ENCODE data around the gene SUN1. TPM values are rescaled to one million over a fixed set of nuclear protein-coding genes. Genes with fewer than 3 reads are reported as not detected.
A peak's percentile ranks its signal among the peaks of the same experiment; 100 is the strongest.
"Not testable (repeated sequence)": the region's sequence is repeated elsewhere in the genome, so short reads cannot be mapped to it uniquely, and the experiment has no call there.

Gene SUN1
- total RNA-seq, 1 experiment from 2014 or later: 89.0 TPM

DNA sequence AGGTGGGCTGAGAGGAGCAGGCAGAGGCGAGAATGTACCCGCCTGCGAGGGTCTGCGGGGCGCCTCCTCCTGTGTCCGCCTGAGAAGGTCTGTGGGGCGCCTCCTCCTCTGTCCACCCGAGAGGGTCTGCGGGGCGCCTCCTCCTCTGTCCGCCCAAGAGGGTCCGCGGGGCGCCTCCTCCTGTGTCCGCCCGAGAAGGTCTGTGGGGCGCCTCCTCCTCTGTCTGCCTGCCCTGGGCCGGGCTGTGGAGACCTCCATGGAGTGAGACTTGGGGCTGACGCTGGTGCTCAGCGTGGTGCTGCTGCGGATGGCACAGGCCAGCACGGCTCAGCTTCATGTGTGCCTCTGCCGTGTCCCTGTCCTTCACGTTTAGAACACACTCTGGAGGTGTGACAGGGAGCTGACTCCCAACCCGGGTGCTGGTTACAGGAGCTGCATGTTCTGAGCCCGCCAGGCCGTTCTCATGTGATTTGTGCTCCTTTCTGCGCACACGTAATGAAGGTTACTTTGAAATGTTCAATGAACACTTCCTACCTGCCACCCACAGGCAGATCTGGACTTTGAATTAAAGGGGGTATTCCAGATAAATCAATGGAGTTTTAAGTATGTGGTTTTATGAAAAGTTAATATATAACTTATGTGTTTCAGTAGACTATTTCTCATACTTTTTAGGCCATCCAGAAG, 23.6 kb downstream of the SUN1 start:
- DNase-seq (ENCODE audit: low read depth): no peak

DNA sequence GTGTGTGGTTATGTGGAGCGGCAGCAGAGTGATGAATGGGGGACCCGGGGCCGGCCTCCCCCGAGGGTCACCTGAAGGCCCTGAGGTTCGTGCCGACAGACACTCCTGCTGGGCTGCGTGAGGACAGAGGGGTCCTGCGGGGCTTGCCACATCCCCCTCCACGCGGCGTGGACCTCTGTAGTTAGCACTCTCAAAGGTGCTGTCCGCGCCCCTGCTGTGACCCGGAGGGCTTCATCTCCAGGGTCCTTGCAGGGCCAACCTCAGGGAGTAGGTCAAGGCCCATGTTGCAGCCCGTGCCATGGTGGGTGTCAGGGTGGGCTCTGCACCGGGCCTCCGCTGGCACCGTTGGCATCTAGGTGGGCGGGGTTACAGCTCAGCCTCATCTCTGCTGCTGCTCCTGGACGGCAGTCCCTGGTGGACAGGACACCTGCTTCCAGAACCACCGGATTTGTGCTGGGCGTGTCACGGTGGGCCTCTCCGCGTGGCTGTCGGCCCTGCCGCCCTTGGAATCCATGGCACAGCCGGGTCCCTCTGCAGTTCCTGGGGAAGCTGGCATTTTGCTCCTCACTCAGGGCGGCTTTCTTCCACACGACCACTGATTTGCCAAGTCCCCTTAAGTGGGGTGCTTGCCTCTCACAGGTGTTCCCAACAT, 24.3 kb downstream of the SUN1 start:
- no peak for DNase-seq (ENCODE audit: low read depth)

DNA sequence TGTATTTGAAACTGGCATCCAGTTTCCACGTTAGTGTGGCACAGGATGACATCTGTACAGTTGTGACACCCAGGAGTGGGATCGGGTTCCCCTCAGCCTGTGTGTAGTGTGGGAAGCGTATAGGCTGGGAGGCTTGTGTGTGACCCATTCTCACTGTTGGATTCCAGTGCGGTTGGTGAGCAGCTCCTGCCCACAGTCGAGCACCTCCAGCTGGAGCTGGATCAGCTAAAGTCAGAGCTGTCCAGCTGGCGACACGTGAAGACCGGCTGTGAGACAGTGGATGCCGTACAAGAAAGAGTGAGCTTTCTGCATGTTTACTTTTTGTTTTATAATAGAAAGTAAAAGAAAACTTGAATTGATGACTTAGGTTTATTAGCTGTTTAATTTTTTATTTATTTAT, 25.4 kb downstream of the SUN1 start:
- DNase-seq (ENCODE audit: low read depth): no peak

DNA sequence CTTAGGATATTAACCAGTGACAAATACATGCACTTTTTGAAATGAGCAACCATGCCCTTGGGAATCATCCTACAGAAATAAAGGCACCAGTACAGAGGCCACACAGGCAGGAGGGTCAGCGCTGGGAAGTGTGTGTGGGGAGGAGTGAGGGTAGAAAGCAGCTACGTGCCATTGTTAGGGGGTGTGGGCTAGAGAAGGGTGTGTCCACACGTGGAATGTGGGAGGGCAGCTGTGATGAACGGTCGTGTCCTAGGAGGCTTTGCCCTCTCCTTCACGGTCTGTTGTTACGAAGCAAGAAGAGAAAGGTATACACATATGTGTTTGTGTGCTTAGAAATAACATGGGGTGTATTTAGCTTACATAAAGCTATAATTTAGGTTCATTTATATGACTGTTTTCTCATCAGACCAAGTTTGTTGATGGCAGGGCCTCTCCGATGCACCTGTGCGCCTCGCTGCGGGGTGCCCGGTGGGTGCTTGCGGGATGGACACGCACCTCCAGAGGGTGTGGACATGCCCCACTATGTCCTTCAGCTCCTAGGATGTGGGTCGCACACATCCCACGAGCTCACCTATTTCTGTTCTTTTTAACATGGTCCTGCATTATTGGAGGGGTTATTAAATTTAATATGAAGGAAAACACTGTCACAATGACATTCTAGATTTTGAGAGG, 27.2 kb downstream of the SUN1 start:
- no peak for DNase-seq (ENCODE audit: low read depth)

DNA sequence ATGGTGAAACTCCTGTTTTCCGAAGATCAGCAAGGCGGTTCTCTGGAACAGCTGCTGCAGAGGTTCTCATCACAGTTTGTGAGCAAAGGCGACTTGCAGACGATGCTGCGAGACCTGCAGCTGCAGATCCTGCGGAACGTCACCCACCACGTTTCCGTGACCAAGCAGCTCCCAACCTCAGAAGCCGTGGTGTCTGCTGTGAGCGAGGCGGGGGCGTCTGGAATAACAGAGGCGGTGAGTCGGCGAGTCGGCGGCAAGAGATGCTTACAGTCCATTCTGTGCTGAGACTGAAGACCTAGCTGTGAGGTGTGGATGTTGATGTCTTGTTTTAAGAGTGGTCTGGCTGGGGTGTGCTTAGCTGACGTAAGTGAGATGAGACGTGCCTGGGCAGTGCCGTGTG, 27.9 kb downstream of the SUN1 start:
- DNase-seq (ENCODE audit: low read depth): no peak

DNA sequence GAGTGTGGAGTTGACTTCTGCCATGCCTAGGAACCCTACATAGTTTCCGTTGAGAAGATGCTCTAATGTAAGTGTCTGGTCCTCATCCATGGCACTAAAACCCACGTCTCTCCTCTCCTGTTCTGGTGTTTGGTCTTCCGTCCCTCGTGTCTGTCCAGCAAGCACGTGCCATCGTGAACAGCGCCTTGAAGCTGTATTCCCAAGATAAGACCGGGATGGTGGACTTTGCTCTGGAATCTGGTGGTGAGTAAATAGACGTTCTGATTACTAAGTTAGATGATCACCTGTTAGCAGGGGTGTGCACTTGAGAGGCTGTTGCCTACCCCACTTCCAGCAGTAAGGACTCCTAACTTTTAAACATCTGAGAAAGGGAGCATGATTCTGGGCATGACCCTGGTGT, 28.9 kb downstream of the SUN1 start:
- DNase-seq (ENCODE audit: low read depth): no peak

DNA sequence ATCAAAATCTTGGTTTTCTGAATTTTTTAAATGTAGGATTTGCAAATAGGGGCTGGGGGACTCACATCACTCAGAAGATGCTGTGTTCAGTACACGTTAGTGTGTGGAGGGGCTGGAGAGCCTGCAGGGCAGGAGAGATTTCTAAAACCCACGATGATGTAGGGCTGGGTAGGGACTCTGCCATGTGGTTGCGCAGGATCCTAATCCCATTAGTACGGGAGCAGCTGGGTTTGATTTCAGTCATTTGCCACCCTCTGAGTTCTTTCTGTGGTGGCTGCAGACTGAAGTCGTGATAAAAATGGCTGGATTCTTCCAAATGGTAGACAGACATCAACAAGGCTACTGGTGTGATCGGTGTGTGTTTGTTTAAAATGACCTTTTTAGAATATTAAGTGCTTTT, 29.9 kb downstream of the SUN1 start:
- no peak for DNase-seq (ENCODE audit: low read depth)

DNA sequence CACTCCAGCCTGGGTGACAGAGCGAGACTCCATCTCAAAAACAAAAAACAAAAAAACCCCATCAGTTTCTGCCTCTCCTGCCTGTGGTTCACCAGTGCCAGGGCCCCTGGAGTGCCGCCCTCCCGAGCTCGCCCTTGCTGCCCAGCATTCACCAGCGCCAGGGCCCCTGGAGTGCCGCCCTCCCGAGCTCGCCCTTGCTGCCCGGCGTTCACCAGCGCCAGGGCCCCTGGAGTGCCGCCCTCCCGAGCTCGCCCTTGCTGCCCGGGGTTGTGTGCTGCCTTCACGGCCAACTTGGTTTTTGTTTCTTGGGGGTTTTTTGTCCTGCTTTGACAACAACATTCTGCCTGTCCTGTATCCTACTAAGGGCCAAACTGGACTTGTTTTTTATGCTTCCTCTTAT, 30.8 kb downstream of the SUN1 start:
- no peak for DNase-seq (ENCODE audit: low read depth)

DNA sequence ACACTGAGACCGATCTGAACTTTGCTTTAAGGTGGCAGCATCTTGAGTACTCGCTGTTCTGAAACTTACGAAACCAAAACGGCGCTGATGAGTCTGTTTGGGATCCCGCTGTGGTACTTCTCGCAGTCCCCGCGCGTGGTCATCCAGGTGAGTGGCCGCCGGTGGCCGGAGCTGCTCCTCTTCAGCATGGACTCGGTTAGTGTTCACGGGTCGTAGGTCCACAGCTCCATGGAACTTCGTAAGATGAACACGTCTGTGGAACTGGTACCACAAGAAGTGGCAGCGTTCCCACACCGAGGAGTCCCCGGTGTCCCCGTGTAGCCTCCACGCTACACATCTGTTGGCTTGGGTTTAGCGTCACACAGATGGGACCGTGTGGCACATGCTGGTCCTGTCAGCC, 33.6 kb downstream of the SUN1 start:
- no peak for DNase-seq (ENCODE audit: low read depth)

DNA sequence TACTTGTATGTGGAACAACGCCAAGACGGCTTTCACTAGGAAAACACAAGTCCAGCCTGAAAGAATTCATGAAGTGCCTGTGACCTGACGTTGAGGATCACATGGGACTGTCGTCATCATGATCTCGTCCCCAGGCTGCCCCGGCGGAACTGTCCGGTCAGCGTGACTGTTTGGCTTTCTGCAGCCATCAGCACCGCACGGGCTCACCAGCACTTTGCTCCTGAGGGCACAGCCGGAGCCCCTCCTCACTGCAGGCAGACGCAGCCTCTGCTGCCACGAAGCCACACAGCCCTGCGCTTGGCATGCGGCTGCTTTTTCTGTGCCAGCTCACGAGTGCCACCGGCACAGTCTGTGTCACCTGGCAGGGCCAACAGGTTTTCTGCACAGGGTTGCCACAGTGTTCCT, 34.7 kb downstream of the SUN1 start:
- no peak for DNase-seq (ENCODE audit: low read depth)

DNA sequence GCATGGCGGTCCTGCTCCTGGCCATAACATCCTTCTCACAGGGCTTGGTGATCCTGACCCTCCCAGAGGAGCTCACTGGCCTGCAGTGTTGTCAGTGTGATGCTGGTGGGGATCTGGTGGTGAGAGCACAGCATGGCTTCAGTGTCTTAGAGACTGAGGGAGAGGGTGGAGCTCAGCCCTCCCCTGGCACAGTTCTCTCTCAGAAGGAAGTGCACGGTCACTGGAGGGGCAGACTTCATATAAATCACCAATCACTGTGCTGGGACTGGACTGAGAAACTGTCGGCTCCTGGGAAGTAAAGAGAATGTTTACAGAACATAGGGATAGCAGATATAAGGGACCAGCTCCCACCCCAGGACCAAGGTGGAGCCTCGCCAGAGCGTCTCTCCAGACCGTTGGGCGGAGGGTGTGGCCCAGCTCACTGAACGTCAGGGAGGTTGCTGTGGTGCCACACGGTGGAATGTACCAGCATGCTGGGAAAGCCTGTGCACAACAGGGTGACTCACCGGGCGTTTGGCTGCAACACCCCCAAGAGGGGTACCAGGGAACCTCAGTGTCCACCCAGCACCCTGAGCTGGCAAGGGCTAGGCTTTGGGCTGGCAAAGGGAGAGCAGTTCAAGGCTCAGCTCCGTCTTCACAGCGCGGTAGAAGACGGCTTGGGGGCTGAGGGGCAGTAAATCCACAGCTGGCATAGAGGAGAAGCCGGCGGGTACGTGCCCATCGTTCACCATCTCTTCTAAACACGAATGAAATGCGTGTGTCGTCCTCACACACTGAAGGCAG, 35.3 kb downstream of the SUN1 start:
- peak; percentile 56 for DNase-seq (ENCODE audit: low read depth)

DNA sequence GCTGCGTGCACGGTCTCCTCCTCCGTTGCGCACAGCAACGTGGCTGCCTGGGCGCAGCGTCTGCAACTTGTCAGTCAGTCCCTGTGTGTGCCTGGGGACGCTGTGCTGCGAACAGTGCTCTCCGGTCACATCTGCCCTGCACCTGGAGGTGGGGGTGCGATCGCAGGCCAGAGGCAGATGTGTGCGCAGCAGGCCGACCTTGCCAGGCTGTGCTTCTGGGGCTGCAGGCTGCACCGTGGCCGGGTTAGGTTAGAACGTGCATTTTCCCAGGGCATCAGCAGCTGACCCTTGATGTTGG, 35.9 kb downstream of the SUN1 start:
- DNase-seq (ENCODE audit: low read depth): no peak

DNA sequence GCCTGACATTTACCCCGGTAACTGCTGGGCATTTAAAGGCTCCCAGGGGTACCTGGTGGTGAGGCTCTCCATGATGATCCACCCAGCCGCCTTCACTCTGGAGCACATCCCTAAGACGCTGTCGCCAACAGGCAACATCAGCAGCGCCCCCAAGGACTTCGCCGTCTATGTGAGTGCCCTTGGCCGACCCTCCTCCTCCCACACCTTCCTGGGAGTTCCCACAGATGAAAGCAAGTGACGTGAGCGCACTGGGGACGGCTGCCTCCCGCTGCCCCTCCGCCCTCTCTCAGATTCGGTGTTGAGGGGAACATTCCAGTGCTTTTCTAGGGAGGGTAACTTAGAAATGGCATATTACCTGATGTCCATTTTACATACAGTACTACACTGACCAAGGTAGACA, 37.1 kb downstream of the SUN1 start:
- no peak for DNase-seq (ENCODE audit: low read depth)

DNA sequence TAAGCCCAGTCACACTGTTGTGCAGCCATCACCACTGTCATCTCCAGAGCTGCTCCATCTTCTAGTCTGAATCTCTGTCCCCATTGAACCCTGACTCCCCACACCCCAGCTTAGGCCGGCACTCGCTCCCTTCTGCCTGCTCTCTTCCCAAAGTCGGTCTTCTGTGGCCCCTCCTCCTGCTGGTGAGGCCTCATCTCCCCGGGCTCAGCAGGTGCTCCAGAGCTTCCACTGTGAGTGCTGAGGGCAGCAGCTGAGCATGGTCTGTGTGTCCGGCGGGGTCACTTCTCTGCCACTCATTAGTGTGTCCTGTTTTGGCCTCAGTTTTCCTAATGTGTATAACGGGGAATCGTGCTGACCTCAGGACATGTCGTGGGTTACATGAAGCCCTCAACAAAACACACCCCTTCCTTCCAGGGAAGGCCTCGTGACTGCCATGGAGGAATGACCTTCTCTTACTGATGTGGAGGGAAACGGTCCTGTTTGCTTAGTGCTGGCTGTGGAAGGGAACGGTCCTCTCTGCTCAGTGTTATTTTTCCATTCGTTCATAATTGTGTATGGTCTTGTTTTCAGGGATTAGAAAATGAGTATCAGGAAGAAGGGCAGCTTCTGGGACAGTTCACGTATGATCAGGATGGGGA, 39.7 kb downstream of the SUN1 start:
- no peak for DNase-seq (ENCODE audit: low read depth)

DNA sequence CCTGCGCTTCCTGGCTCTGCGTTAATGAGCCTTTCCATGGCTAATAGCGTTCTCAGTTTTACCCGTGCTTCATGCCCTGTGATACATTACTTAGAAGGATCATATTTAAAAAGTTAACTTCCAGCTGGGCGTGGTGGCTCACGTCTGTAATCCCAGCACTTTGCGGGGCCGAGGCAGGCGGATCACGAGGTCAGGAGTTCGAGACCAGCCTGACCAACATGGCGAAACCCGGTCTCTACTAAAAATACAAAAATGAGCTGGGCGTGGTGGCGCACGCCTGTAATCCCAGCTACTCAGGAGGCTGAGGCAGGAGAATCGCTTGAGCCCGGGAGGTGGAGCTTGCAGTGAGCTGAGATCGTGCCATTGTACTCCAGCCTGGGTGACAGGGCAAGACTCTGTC, 40.4 kb downstream of the SUN1 start:
- not testable (repeated sequence) for DNase-seq (ENCODE audit: low read depth)

DNA sequence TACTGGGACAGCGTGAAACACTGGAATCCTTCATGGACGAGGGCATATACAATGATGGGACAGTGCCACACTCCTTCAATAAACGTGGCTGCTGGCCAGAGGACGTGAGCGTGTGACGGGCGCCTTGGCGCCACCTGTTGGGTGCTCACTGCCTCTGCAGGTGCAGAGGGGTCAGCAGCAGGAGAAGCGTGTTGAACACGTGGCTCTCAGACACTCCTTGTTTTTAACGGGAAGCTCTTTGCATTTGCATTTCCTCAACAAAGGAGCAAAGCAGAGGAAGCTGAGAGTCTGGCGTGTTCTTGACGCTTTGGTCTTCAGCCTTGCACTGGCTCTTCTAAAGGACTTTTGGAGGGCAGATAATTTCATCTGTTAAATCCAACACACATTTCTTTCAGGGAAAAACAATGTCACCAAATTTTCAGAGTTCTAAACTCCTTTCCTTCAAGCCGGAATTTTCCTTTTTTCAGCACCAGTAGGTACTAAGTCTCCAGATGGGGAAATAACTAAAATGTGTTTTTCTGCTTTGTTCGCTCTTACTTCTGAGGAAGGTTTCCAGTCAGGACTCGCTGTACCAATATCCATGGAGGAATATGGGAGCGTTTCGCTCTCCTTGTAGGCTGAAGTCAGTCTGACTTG, 41.2 kb downstream of the SUN1 start:
- peak; percentile 88 for DNase-seq (ENCODE audit: low read depth)

DNA sequence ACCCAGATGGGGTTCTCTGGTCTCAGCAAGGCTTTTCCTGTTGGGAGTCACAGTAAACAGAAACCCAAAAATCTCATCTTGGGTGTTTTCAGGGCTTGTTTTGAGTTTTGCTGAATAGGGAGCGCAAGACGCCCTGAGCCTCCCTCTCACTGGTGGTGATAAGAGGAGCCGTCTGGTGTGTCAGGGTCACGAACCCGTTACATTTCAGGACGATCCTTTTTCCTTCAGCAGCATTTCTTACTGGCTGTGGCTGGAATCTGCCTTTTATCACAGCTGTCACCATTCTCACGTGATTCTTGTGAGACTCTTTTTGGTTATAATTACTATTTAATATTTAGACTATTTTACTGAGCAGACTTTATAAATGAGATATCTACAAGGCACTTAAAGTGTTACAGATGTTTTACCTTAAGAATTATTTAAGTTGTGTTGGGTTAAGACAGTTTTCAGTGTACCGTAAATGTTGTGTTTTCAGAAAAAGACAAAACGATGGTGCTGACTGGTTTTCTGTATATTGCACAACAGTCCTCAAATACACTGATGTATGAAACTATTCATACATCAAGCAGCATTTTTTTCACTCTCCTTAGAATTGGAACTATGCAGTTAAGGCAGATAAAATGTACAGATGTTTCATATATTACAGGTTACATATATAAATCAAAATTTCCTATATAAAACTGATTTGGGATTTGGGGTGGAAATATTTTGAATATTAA, 41.9 kb downstream of the SUN1 start:
- no peak for DNase-seq (ENCODE audit: low read depth)

DNA sequence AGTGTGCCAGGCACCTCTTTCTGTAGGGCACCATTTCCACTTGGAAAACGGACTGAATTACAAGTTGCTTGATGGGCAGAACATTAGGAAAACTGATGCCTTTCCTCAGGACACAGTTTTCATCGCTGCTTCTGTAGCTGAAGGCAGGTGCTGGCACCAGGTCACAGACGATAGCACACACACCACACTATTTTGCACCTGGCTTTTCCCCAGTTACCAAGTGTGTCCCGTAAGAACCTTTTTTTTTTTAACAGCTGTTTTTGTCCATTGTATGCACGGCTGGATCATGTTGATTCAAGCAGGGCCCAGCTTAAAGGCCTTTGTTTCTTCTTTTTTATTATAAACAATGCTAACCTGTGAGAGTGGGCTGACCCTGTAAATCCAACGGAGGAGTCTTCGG, 42.8 kb downstream of the SUN1 start:
- no peak for DNase-seq (ENCODE audit: low read depth)

DNA sequence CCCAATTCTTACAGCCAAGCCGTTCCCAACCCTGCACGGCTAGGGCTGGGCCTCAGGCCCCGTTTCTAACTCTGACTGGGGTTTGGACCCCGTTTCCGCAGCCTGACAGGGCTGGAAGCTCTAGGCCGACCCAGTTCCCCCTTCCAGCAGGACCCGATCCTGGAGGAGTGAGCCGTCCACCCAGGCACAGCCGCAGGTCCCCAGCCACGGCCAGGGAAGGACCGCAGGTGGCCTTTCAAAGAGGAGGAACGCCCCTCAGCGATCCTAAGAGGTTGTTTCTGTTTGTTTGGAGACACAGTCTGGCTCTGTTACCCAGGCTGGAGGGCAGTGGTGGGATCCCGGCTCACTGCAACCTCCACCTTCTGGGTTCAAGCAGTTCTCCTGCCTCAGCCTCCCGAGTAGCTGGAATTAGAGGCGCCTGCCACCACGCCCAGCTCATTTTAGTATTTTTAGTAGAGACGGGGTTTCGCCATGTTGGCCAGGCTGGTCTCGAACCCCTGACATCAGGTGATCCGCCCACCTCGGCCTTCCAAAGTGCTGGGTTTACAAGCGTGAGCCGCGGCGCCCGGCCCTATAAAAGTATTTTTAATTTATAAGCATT, 43.3 kb downstream of the SUN1 start:
- no peak for DNase-seq (ENCODE audit: low read depth)

DNA sequence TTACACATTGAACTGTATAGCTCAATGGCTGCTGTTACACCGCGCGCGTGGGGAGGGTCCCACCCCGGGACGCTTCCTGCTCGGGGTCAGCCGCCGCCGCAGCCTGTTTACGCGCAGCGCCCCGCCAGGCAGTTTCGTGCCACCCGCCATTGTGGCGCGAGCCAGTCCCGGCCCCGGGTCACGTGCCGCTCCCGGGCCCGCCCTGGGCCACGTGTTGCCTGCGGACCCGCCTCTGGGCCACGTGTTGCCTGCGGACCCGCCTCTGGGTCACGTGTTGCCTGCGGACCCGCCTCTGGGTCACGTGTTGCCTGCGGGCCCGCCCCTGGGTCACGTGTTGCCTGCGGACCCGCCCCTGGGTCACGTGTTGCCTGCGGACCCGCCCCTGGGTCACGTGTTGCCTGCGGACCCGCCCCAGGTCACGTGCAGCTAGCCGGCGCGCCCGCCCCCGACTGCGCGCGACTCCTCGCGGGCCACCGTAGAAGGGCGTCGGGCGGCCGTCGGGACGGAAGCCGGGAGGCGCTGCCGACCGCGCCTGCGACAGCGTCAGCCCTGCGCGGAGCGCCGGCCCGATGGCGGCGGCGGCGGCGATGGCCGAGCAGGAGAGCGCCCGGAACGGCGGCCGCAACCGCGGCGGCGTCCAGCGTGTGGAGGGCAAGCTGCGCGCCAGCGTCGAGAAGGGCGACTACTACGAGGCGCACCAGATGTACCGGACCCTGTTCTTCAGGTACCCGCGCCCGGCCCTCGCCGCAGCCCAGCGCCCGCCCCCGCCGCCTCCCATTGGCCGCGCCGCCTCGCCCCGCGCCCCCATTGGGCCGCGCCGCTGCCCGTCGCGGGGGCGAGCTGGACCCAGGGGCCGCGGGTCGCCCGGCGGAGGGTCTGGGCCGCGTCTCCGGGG, 44.0 kb downstream of the SUN1 start, which contains the start of gene GET4:
GET4 (plus strand) TSS at position 478 of the 895 bp plus-strand sequence; CDS start at position 570, 92 bp downstream.
- peak; percentile 97 for DNase-seq (ENCODE audit: low read depth)
